Activated CD8-positive, alpha-beta memory T cell treated with anti-CD3 and anti-CD28 coated beads, Interleukin-2, amount 50 U/mL, for 4 hours (primary cell): ENCODE results near the gene ALOXE3.
"Not testable (repeated sequence)": the region's sequence is repeated elsewhere in the genome, so short reads cannot be mapped to it uniquely, and the experiment has no call there.

Experiments used
- DNase-seq: peaks from one replicate; pipeline ENCODE4 v3.0.0-alpha.2; 2020

The ALOXE3 gene

DNA sequence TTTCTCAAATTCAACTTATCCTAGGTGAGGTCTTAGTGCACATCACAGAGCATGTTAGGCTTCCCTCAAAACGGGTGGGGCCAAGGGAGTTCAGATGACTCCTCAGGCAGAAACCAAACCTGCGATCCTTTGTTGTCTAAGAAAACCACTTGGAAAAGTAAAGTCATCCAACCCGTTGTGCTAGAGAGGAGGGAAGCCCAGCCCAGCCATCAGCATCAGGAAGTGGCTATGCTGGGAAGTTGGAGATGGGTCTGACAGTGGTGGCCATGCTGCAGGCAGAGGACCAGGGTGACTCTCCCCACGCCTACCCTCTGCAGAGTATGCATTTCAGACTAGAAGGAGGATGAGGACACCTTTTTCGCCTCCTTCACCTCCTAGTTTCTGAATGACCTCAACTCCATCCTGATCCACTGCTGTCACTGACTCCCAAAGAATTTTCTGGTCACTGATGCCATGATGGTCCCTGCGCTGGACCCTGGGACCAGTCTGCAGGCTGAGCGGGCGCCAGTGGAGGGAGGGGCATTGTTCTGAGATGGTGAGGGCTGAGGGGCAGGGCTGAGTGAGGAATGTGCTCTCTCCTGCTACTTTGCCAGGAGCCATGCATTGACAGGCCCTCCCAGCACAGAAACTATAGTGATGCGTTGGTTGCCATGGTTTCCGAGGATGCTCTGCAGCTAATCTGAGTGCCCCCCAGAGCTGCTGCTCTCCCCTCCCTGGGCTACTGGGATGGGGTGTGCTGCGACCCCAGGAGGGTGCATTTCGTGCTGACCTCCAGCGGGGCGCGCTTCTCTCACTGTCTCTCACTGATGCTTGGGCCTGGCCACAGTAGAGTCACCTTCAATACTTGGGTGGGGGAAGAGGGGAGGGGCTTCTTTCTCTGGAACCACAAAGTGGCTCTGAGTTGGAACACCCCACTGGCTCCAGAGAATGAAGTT, 51.2 kb downstream of the ALOXE3 start:
- no peak for DNase-seq

- DNase-seq, result no peak
Observed at GRCh38 chr17:8064561-8065019, 53.7 kb downstream of the ALOXE3 start.

GRCh38 chr17:8063761-8064534, 54.4 kb downstream of the ALOXE3 start:
- no peak for DNase-seq

DNA sequence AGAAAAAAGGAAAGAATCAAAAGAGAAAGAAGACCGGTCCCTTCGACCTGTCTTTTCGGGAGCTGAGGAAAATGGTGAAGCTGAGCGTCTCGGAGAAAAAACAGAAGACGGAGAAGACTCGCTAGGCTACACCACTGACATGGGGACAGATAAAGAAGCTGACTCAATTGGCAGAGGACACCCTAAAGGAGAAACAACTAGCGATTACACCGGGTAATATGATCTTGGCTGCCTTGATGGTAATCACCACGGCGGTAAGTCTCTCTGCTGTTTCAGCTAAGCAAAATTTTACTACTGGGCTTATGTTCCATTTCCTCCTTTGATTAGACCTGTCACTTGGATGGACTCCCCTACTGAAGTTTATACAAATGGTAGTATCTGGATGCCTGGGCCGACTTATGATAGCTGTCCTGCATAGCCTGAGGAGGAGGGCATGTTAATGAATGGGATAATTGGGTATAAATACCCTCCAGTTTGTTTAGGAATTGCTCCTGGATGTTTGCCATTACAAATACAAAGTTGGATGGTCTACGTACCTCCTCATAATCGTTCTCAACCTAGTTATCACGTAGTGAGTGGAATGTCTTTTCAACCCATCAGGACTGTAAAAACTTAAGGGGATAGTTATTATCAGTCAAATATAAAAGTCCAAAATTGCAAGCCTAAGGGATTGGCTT, 55.4 kb downstream of the ALOXE3 start:
- DNase-seq, result no peak

GRCh38 chr17:8062435-8062806, 55.9 kb downstream of the ALOXE3 start:
- DNase-seq, result no peak

- DNase-seq, result not testable (repeated sequence)
Observed at GRCh38 chr17:8061851-8062250, 56.5 kb downstream of the ALOXE3 start.

DNA sequence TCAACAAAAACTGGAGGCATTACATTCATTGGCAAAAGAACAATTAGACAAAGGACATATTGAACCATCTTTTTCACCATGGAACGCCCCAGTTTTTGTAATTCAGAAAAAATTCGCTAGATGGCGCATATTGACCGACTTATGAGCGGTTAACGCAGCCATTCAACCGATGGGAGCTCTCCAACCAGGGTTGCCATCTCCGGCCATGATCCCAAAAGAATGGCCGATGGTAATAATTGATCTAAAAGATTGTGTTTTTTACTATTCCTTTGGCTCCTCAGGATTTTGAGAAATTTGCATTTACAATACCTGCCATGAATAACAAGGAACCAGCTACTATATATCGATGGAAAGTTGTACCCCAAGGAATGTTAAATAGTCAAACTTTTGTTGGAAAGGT, 58.0 kb downstream of the ALOXE3 start:
- DNase-seq, result peak; percentile 54

GRCh38 chr17:8059131-8059530, 59.2 kb downstream of the ALOXE3 start:
- DNase-seq, result no peak

DNA sequence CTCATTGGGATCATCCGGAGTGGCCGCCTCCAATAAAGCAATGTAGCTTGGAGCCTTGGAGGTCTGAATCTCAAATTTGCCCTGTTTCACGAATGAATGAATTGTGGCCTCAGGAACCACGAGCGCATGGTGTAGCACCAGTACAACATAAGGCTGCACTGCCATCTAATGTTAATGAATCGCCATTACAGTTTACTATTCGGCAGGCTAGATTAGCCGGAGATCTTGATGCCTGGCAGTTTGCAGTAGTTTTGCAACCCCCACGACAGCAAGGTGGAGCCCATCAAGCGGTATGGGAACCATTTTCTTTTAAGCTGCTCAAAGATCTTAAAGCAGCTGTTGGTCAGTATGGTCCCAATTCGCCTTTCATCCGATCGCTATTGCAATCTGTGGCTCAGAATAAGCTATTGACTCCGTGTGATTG, 60.6 kb downstream of the ALOXE3 start:
- no peak for DNase-seq

DNA sequence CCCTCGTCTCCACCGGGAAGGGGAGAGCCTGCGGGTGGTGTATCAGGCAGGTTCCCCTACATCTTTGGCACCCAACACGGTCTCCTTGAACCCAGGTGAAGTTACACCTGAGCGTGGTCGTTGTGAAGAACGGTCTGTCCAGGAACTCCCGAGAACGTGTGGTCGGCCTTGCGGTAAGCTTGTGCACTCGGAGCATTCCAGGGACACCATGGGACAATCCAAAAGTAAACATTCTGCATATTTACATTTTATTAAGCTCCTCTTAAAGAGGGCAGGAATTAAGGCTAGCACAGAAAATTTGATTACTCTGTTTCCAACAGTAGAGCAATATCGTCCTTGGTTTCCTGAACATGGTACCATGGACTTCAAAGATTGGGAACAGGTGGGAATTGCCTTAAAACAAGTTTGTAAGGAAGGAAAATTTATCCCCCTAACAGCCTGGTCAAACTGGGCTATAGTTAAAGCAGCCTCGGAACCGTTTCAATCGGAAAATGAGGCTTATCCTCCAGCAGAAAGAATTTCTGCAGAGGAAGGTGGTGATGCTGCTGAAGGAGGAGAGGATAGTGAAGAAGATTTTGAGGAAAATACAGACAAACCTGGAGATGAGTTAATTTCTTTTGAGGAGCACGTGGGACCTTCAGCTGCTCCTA, 61.2 kb downstream of the ALOXE3 start:
- DNase-seq, result no peak

- DNase-seq, result no peak
Observed at GRCh38 chr17:8056232-8056975, 61.9 kb downstream of the ALOXE3 start.

GRCh38 chr17:8055851-8056231, 62.5 kb downstream of the ALOXE3 start:
- DNase-seq, result no peak

DNA sequence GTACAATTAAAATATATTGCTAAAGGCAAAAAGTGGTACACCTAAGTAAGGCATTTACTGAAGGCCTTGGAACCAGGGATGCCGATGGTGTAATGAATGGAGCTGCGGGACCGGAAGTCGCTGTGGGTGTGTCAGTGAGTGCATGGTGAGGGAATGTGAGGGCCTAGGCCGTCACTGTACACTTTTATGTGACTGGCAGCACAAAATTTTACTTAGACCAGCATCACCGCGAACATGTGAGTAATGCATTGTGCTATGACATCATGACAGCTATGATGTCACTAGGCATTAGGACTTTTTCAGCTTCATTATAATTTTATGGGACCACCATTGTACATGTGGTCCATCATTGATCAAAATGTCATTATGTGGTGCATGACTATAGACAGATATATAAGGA, 64.7 kb downstream of the ALOXE3 start:
- no peak for DNase-seq

- no peak for DNase-seq
Observed at GRCh38 chr17:8052256-8053252, 65.8 kb downstream of the ALOXE3 start.

- no peak for DNase-seq
Observed at GRCh38 chr17:8051831-8052230, 66.5 kb downstream of the ALOXE3 start.

DNA sequence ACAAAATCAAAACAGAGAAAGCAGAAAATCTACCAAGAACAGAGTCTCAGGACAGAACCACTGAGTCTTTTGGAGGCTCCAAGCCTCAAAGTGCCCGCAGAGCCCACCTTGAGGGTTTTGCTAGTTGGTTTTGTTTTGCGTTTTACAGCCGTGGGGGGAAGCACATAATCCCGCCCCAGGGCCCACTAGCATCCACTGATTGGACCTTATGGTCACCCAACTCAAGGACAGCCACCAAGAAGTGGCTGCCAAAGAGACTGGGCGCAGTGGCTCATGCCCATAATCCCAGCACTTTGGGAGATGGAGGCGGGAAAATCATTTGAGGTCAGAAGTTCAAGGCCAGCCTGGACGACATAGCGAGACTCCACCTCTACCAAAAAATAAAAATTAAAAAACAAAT, 69.6 kb downstream of the ALOXE3 start:
- DNase-seq, result no peak

DNA sequence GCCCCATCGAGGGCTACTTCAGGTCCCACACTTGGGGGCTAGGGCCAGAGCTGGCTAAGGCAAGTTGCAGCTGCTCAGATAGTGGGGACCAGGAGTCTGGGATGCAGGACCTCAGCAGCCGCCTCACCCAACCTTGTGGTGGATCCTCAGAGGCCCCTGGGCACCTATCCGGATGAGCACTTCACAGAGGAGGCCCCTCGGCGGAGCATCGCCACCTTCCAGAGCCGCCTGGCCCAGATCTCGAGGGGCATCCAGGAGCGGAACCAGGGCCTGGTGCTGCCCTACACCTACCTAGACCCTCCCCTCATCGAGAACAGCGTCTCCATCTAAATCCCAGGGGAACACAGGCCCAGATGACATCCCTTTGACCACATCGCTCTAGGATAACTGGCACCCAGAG, 70.1 kb downstream of the ALOXE3 start:
- DNase-seq, result no peak

DNA sequence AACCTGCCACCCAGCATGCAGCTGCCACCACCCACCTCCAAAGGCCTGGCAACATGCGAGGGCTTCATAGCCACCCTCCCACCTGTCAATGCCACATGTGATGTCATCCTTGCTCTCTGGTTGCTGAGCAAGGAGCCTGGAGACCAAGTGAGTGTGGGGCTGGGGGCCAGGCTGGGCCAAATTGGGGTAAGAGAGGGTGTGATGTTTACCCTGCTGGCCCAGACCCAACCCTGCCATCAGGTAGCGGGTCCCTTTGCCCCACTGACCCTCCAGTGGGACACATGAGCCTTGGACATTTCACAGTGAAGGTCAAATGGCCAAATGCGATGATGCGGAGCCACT, 70.6 kb downstream of the ALOXE3 start:
- DNase-seq, result no peak

DNA sequence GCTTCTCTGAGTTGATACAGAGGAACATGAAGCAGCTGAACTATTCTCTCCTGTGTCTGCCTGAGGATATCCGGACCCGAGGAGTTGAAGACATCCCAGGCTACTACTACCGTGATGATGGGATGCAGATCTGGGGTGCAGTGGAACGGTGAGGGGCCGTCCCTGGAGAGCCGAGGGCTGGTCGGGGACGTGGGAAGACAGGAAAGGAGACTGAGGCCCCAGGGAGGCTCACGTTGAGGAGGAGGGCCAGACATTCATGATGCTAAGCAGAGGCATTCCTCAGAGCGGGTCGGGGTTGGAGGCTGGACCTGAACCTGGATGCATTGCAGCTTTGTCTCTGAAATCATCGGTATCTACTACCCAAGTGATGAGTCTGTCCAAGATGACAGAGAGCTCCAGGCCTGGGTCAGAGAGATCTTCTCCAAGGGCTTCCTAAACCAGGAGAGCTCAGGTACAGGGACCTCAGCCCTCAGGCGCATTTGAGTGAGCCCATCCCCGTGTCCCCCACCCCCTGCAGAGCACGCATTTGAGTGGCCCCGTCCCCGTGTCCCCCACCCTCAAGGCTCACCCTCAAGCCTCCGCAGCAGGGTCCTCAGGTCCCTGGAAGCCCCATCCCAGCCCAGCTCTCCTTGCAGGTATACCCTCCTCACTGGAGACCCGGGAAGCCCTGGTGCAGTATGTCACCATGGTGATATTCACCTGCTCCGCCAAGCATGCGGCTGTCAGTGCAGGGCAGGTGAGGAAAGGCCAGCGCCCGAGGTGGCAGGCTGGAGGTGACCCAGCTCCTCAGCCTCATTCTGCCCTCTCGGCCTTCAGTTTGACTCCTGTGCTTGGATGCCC, 71.2 kb downstream of the ALOXE3 start:
- DNase-seq, result no peak

DNA sequence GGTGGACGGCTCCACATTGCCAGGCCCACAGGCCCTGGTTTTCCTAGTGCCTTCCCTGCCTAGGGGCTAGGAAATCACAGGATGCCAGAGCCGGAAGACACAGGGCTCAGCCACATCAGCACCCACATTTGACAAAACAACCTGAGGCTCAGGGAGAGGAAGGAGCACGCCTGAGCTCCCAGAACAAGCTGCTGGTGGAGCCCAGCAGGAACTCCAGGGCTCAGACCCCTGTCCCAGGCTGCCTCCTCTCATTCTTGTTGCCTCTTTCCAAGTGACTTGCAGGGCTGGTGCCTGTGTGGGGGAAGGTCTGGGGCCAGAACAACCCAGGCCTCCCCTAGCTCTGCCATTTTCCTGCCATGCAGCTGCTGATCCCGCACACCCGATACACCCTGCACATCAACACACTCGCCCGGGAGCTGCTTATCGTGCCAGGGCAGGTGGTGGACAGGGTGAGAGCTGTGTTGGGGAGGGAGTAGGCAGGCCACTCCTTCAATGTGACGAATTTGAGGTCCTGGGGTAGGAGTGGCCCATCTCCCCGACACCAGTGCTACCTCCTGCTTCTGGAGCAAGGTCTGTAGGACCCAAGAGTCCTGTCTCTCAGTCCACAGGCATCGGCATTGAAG, 71.9 kb downstream of the ALOXE3 start:
- DNase-seq, result no peak
